ENCODE measurements around the gene PTGES3. TPM values are rescaled to one million over a fixed set of nuclear protein-coding genes. Genes with fewer than 3 reads are reported as not detected.
A peak's percentile ranks its signal among the peaks of the same experiment; 100 is the strongest.

The PTGES3 gene
- total and polyA plus RNA-seq, 2 experiments from 2014 or later: 128 to 156 TPM

- Histone ChIP-seq H3K9me3 (ENCODE audit: low read depth) (no peaks in the 10 kb centered on the region), H3K4me2 (no peak overlapping the region), H3K27ac (no peak overlapping the region), H3K9me2 (replicated peaks; ENCODE audit: insufficient read depth) (no peaks in the 10 kb centered on the region), H3K4me1 (ENCODE audit: insufficient read depth) (no peaks in the 10 kb centered on the region), H2AFZ (no peak overlapping the region), H3K79me2 (peaks cover 42% of the 10 kb centered on the region), H3K27me3 (no peaks in the 10 kb centered on the region), H4K20me1 (ENCODE audit: insufficient read depth, poor library complexity, severe bottlenecking) (peaks cover 38% of the 10 kb centered on the region), H3K4me3 (no peak overlapping the region), H3K36me3 (replicated peaks; ENCODE audit: insufficient read depth, low read depth) (peaks cover 6% of the 10 kb centered on the region)
- no peak for DNase-seq (ENCODE audit: low spot score)
- TF ChIP-seq CTCF (IDR thresholded peaks at IDR 0.05; ENCODE audit: poor library complexity) (no peak), EZH2phosphoT487 (IDR thresholded peaks at IDR 0.05; ENCODE audit: low read depth, severe bottlenecking, unreplicated experiment) (no peak), EZH2 (IDR thresholded peaks at IDR 0.05; ENCODE audit: borderline replicate concordance) (no peak)
- WGBS (ENCODE audit: low lambda C conversion rate, missing lambda C conversion rate): 95% methylated on average over 8 of the region's 8 CpGs
These were observed 73.5 kb downstream of the PTGES3 start for GRCh38 chr12:56614627-56615026.

Small RNA genes within 50 kb of the gene (small RNA-seq; reads per million reads assigned to genes)
- gene RN7SL809P (not detected), gene SNORD59A (17,843 reads per million, percentile 100 among the genes with 10 or more reads in this experiment)

Other genes with a start within 250 kb of the PTGES3 start
- gene TIMELESS, start 238.9 kb downstream of the PTGES3 start, total RNA-seq: 7.9 and 9.6 TPM in 2 replicates
- gene TIMELESS, start 238.9 kb downstream of the PTGES3 start, polyA plus RNA-seq: 12.4 and 13.0 TPM in 2 replicates
- gene MIP, start 233.6 kb downstream of the PTGES3 start, total RNA-seq: 0.08 TPM in 1 of 2 replicates, not detected in the other
- 0.30 TPM in 1 of 2 replicates, not detected in the other for gene MIP, start 233.6 kb downstream of the PTGES3 start, polyA plus RNA-seq
- gene SPRYD4, start 219.7 kb downstream of the PTGES3 start, total RNA-seq: 2.5 and 3.4 TPM in 2 replicates
- gene SPRYD4, start 219.7 kb downstream of the PTGES3 start, polyA plus RNA-seq: 3.2 TPM in 2 replicates
- 6.1 and 6.4 TPM in 2 replicates for gene GLS2, start 200.1 kb downstream of the PTGES3 start, total RNA-seq
- 3.3 and 3.5 TPM in 2 replicates for gene GLS2, start 200.1 kb downstream of the PTGES3 start, polyA plus RNA-seq
- gene RBMS2, start 166.5 kb downstream of the PTGES3 start, total RNA-seq: 14.6 and 15.2 TPM in 2 replicates
- gene RBMS2, start 166.5 kb downstream of the PTGES3 start, polyA plus RNA-seq: 15.9 and 18.8 TPM in 2 replicates
- 27.9 and 34.5 TPM in 2 replicates for gene BAZ2A, start 58.0 kb downstream of the PTGES3 start, total RNA-seq
- gene BAZ2A, start 58.0 kb downstream of the PTGES3 start, polyA plus RNA-seq: 33.1 and 42.0 TPM in 2 replicates
- gene ATP5F1B, start 42.3 kb downstream of the PTGES3 start, total RNA-seq: 478 and 579 TPM in 2 replicates
- 950 and 953 TPM in 2 replicates for gene ATP5F1B, start 42.3 kb downstream of the PTGES3 start, polyA plus RNA-seq
- gene NACA, start 37.0 kb upstream of the PTGES3 start, total RNA-seq: 1,295 and 1,361 TPM in 2 replicates
- 631 and 655 TPM in 2 replicates for gene NACA, start 37.0 kb upstream of the PTGES3 start, polyA plus RNA-seq
- gene PRIM1, start 64.0 kb upstream of the PTGES3 start, total RNA-seq: 6.8 and 14.0 TPM in 2 replicates
- 5.9 and 6.5 TPM in 2 replicates for gene PRIM1, start 64.0 kb upstream of the PTGES3 start, polyA plus RNA-seq
- 2.7 and 3.4 TPM in 2 replicates for gene HSD17B6, start 75.0 kb upstream of the PTGES3 start, total RNA-seq
- 1.1 and 3.0 TPM in 2 replicates for gene HSD17B6, start 75.0 kb upstream of the PTGES3 start, polyA plus RNA-seq
- gene SDR9C7, start 246.1 kb upstream of the PTGES3 start, total RNA-seq: not detected in 2 replicates
- not detected in 2 replicates for gene SDR9C7, start 246.1 kb upstream of the PTGES3 start, polyA plus RNA-seq